CD4-positive, alpha-beta T cell treated with Interferon gamma for 1 hour (primary cell): ENCODE results near the gene BRIX1.
"Not testable (repeated sequence)": the region's sequence is repeated elsewhere in the genome, so short reads cannot be mapped to it uniquely, and the experiment has no call there.

Experiments
- DNase-seq: peaks from one replicate; pipeline ENCODE4 v3.0.0-alpha.2; 2020

Gene BRIX1

GRCh38 chr5:34915856-34916192 lies 313 bp downstream of the BRIX1 start:
- DNase-seq: no peak

- no peak for DNase-seq
Observed at GRCh38 chr5:34916518-34916917, 1.0 kb downstream of the BRIX1 start.

- no peak for DNase-seq
Observed at GRCh38 chr5:34918025-34918424, 2.5 kb downstream of the BRIX1 start.

- DNase-seq: no peak
Observed at GRCh38 chr5:34919077-34919476, 3.6 kb downstream of the BRIX1 start.

- DNase-seq: not testable (repeated sequence)
Observed at GRCh38 chr5:34923256-34923655, 7.7 kb downstream of the BRIX1 start.

GRCh38 chr5:34923694-34924461 lies 8.4 kb downstream of the BRIX1 start:
- no peak for DNase-seq

- no peak for DNase-seq
Observed at GRCh38 chr5:34924462-34924765, 8.9 kb downstream of the BRIX1 start.

GRCh38 chr5:34926318-34926888 lies 10.9 kb downstream of the BRIX1 start:
- DNase-seq: no peak

- DNase-seq: no peak
Observed at GRCh38 chr5:34927785-34928184, 12.3 kb downstream of the BRIX1 start.

GRCh38 chr5:34928267-34928666 lies 12.8 kb downstream of the BRIX1 start:
- no peak for DNase-seq

GRCh38 chr5:34929134-34929719 lies 13.7 kb downstream of the BRIX1 start, which contains the start of gene DNAJC21:
Gene DNAJC21 (plus strand): TSS chr5:34929559. CDS start chr5:34929820, 261 bp downstream.
- DNase-seq: peak; percentile 98

- peak; percentile 86 for DNase-seq
Observed at GRCh38 chr5:34929720-34930461, 14.4 kb downstream of the BRIX1 start.

GRCh38 chr5:34930462-34930844 lies 14.9 kb downstream of the BRIX1 start:
- no peak for DNase-seq

GRCh38 chr5:34930870-34931269 lies 15.4 kb downstream of the BRIX1 start:
- DNase-seq: no peak

GRCh38 chr5:34932947-34933346 lies 17.4 kb downstream of the BRIX1 start:
- DNase-seq: no peak

GRCh38 chr5:34941936-34942335 lies 26.4 kb downstream of the BRIX1 start:
- DNase-seq: no peak

- no peak for DNase-seq
Observed at GRCh38 chr5:34944044-34944443, 28.5 kb downstream of the BRIX1 start.

- DNase-seq: no peak
Observed at GRCh38 chr5:34944460-34945047, 29.0 kb downstream of the BRIX1 start.

GRCh38 chr5:34957321-34957720 lies 41.8 kb downstream of the BRIX1 start:
- DNase-seq: no peak

- no peak for DNase-seq
Observed at GRCh38 chr5:34957857-34958690, 42.6 kb downstream of the BRIX1 start.

GRCh38 chr5:34959323-34959722 lies 43.8 kb downstream of the BRIX1 start:
- DNase-seq: no peak

- no peak for DNase-seq
Observed at GRCh38 chr5:34967540-34967939, 52.0 kb downstream of the BRIX1 start.

GRCh38 chr5:34968258-34968657 lies 52.7 kb downstream of the BRIX1 start:
- no peak for DNase-seq
